OCI-LY7 (cell line): ENCODE measurements around the gene PSAP.

Experiments
- EZH2phosphoT487 ChIP-seq: fragments of 200-600 bp; sonication (generic); IDR thresholded peaks from 2 replicates; pipeline ENCODE4 v1.6.1; 2018; ENCODE audit warnings: low read depth, borderline replicate concordance, mild to moderate bottlenecking, mixed run types, antibody characterized with exemption, low read length, moderate library complexity, mixed read lengths
- TF ChIP-seq, protein P1 (sequence below): fragments of 200-600 bp; sonication (generic); conservative IDR thresholded peaks from 2 replicates; pipeline ENCODE4 v1.5.1; 2014; ENCODE audit warnings: mild to moderate bottlenecking, antibody characterized with exemption, low read length, moderate library complexity, mixed read lengths

GRCh38 chr10:71864911-71865361 is 13.9 kb upstream of the PSAP start:
- TF ChIP-seq, protein P1, sequence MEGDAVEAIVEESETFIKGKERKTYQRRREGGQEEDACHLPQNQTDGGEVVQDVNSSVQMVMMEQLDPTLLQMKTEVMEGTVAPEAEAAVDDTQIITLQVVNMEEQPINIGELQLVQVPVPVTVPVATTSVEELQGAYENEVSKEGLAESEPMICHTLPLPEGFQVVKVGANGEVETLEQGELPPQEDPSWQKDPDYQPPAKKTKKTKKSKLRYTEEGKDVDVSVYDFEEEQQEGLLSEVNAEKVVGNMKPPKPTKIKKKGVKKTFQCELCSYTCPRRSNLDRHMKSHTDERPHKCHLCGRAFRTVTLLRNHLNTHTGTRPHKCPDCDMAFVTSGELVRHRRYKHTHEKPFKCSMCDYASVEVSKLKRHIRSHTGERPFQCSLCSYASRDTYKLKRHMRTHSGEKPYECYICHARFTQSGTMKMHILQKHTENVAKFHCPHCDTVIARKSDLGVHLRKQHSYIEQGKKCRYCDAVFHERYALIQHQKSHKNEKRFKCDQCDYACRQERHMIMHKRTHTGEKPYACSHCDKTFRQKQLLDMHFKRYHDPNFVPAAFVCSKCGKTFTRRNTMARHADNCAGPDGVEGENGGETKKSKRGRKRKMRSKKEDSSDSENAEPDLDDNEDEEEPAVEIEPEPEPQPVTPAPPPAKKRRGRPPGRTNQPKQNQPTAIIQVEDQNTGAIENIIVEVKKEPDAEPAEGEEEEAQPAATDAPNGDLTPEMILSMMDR: no peak
- no peak for TF ChIP-seq EZH2phosphoT487
